BJ (cell line): ENCODE results near the gene BET1. TPM values are rescaled to one million over a fixed set of nuclear protein-coding genes. Genes with fewer than 3 reads are reported as not detected.

ENCODE experiments used
- CTCF ChIA-PET: fragments of 350-600 bp; formaldehyde crosslinking; extraction: SDS; loops from one replicate; lab custom pipeline; 2021; ENCODE audit warnings: antibody characterized with exemption, inconsistent platforms; lab: Yijun Ruan, JAX
- POLR2A ChIA-PET: fragments of 300-600 bp; sonication (Branson Sonifier 250); formaldehyde crosslinking; extraction: SDS; loops from one replicate; lab custom pipeline; 2021; ENCODE audit warnings: antibody characterized with exemption; lab: Charles Lee
- DNase-seq: peaks from one replicate; pipeline ENCODE4 v3.0.0-alpha.2; 2011; ENCODE audit warnings: low read depth
- H3K27me3 ChIP-seq: 2 replicates; pipeline ENCODE4 v1.6.0; 2011; ENCODE audit warnings: low read length; ENCODE audit not compliant: control insufficient read depth, insufficient read depth
- H3K36me3 ChIP-seq: 2 replicates; pipeline ENCODE4 v1.5.1; 2011; ENCODE audit warnings: low read length; ENCODE audit not compliant: control insufficient read depth, insufficient read depth
- H3K4me3 ChIP-seq: 2 replicates; pipeline ENCODE4 v1.5.1; 2011; ENCODE audit warnings: low read depth, mild to moderate bottlenecking, control low read depth, low read length
- CTCF ChIP-seq: IDR thresholded peaks from 2 replicates; pipeline ENCODE4 v1.5.1; 2011; ENCODE audit warnings: low read depth, mild to moderate bottlenecking, control low read depth, inconsistent platforms, low read length, moderate library complexity; ENCODE audit not compliant: insufficient read depth
- polyA plus RNA-seq: library from polyadenylated mRNA; depleted of rRNA; stranded (reverse); fragments of >200 nt; gene quantifications from 2 replicates; pipeline ENCODE4 v1.2.3, GENCODE V29; 2011

BET1 gene
- polyA plus RNA-seq, 1 experiment: 26.3 TPM

DNA sequence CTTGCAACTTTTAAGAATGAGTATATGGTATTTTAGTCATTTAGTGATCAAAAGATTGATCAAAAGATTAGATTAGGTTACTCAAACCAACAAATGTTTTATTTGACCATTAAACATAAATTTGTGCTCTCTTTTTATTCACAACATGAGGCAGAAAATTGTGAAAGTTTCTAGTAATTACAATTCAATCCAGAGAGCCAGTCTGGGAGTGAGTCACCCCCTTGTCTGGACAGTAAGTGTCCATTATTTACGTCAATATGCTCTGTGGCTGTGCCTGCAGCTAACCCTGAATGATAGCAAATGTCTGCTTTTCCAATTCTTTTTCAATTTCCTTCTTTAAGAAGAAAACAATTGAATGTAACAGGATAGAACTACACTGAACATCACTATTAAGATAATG is 54.7 kb downstream of the BET1 start:
- peak; percentile 89 for DNase-seq
- ChIA-PET CTCF (interaction anchor here (0.7 to 1.3 kb wide), 4 partner anchors 12 to 46 kb away, joined by 3 read pairs; no protein-coding TSS in a partner anchor), POLR2A (no interaction called here)
- Histone ChIP-seq H3K27me3 (no peaks in the 10 kb centered on the region), H3K36me3 (no peaks in the 10 kb centered on the region), H3K4me3 (no peak overlapping the region)
- no peak for TF ChIP-seq CTCF

- Histone ChIP-seq H3K27me3 (no peaks in the 10 kb centered on the region), H3K36me3 (no peaks in the 10 kb centered on the region), H3K4me3 (no peak overlapping the region)
- POLR2A ChIA-PET: no interaction called here
- CTCF ChIA-PET: interaction anchor here (0.7 to 1.3 kb wide), 3 partner anchors 13 to 46 kb away, joined by 3 read pairs; no protein-coding TSS in a partner anchor
- TF ChIP-seq CTCF: no peak
- DNase-seq: no peak
These were observed 55.3 kb downstream of the BET1 start for GRCh38 chr7:93948873-93949272.

- H3K36me3 ChIP-seq: no peaks in the 10 kb centered on the region
- CTCF ChIA-PET: interaction anchor here (0.7 to 1.0 kb wide), 2 partner anchors 9 to 139 kb away, joined by 3 read pairs; no protein-coding TSS in a partner anchor
- H3K4me3 ChIP-seq: no peak overlapping the region
- TF ChIP-seq CTCF: no peak
- H3K27me3 ChIP-seq: no peaks in the 10 kb centered on the region
- POLR2A ChIA-PET: no interaction called here
- peak; percentile 39 for DNase-seq
These were observed 56.0 kb downstream of the BET1 start for GRCh38 chr7:93948106-93948505.

- CTCF ChIA-PET: interaction anchor here (1.0 to 1.5 kb wide), 4 partner anchors 14 to 141 kb away, joined by 4 to 5 read pairs (median 4); no protein-coding TSS in a partner anchor
- H3K27me3 ChIP-seq: no peaks in the 10 kb centered on the region
- no peak for DNase-seq
- H3K4me3 ChIP-seq: no peak overlapping the region
- H3K36me3 ChIP-seq: no peaks in the 10 kb centered on the region
- POLR2A ChIA-PET: interaction anchor here (0.7 kb wide), 1 partner anchor 458 kb away, joined by 3 read pairs; no protein-coding TSS in a partner anchor
- TF ChIP-seq CTCF: no peak
These were observed 58.2 kb downstream of the BET1 start for GRCh38 chr7:93945756-93946535.

DNA sequence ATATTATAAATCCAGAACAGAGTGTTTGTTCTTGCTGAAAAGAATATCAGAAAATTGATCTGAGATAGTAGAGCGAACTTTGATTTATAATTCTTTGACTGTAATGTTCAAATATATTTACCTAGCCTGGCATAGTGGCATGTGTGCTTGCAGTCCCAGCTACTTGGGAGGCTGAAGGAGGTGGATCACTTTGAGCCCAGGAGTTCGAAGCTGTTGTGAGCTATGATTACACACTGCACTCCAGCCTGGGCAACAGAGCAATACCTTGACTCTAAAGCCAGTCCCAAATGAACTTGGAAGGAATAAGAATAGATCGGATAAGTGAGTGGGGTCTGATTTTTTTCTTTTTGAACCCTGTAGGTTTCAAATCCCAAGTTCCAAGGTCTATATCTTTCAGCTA is 59.1 kb downstream of the BET1 start:
- ChIA-PET CTCF (interaction anchor here (1.0 kb wide), 1 partner anchor 52 kb away, joined by 5 read pairs; no protein-coding TSS in a partner anchor), POLR2A (no interaction called here)
- DNase-seq: no peak
- H3K36me3 ChIP-seq: no peaks in the 10 kb centered on the region
- H3K27me3 ChIP-seq: no peaks in the 10 kb centered on the region
- no peak for TF ChIP-seq CTCF
- H3K4me3 ChIP-seq: no peak overlapping the region
